Activated effector memory CD4-positive, alpha-beta T cell treated with anti-CD3 and anti-CD28 coated beads, Interleukin-2, amount 50 U/mL, for 16 hours (primary cell): ENCODE results near the gene ST6GAL1.
A peak's percentile ranks its signal among the peaks of the same experiment; 100 is the strongest.
"Not testable (repeated sequence)": the region's sequence is repeated elsewhere in the genome, so short reads cannot be mapped to it uniquely, and the experiment has no call there.

ENCODE experiments used
- DNase-seq: peaks from one replicate; pipeline ENCODE4 v3.0.0-alpha.2; 2020

Gene ST6GAL1

DNA sequence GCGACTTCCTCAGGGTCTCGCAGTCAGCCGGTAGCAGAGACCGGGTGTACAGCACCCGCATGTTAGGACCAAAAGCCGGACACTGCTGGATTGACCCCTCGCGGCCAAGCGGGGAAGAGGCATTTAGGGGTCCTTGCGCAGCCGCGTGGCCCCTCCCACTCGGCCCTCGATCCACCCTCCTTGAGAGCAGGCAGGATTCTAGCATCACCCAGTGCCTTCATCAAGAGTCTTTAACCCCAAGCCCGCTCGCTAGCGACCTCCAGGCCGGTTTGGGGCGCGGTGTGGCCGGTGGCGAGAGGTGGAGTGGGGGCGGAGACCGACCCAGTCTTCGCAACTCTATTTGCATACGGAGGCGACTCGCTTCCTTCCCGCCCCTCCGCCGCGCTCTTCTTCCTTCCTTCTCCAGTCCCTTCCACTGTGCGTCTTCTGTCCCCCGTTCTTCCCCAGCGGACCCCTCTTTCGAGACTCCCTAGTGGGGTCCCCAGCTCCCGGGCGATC lies at the start of gene ST6GAL1:
Gene ST6GAL1 (plus strand): TSS at position 384 of the 498 bp plus-strand sequence. CDS start 112,178 bp downstream, outside the sequence.
- DNase-seq = peak; percentile 88

DNA sequence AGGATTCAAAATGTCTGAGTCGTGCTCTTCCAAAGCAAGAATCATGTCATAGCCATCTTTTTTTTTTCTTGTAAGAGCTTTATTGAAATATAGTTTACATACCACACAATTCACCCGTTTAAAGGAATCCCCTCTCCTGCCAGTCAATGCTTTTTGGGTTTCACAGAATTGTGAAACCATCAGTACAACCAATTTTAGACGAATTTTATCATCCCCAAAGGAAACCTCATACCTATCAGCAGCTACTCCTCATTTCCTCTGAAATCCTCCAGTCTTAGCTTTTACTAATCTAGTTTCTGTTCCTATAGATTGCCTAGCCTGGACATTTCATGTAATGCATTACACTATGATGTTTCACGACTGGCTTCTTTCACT lies 48.2 kb upstream of the ST6GAL1 start:
- DNase-seq = no peak

- DNase-seq = peak; percentile 78
These were observed 47.2 kb upstream of the ST6GAL1 start for GRCh38 chr3:186882881-186883685.

GRCh38 chr3:186883686-186884058 lies 46.7 kb upstream of the ST6GAL1 start:
- no peak for DNase-seq

GRCh38 chr3:186884868-186885267 lies 45.5 kb upstream of the ST6GAL1 start:
- not testable (repeated sequence) for DNase-seq

DNA sequence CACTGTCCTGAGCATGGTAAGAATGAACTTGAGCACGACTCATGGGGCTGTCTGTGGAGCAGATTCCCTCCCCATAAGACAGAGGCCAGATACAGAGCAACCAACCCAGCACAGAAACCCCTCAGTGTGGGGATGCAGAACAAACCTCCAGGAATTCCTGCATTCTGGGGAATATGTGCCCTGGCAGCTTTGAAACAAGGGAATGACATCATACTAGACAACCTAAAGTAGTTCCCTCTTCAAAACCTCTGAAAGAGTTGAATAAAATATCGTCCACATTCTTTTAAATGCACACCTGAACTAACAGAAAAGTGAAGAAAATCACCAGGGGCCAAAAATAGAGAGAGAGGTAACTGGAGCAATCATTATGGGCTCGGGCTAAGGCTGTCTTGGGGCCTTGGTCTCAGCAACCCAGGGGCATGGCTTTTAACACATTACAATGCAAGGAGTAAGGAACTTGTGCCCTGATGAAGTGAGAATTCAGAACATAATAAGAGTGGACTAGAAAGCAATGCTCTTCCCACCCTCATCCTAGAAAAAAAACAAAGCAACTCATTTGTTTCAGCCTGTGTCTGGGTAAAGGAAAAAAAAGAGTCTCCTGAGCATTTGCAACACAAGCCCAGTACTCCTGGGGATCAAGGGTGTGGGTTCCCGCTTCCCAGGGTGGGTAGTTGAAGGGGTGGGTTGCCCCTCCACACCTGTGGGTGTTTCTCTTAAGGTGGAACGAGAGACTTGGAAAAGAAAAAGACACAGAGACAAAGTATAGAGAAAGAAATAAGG lies 43.9 kb upstream of the ST6GAL1 start:
- DNase-seq = no peak

GRCh38 chr3:186887507-186887938 lies 42.8 kb upstream of the ST6GAL1 start:
- not testable (repeated sequence) for DNase-seq

GRCh38 chr3:186888569-186888968 lies 41.8 kb upstream of the ST6GAL1 start:
- no peak for DNase-seq

GRCh38 chr3:186889698-186890097 lies 40.6 kb upstream of the ST6GAL1 start:
- DNase-seq = not testable (repeated sequence)

GRCh38 chr3:186890911-186891310 lies 39.4 kb upstream of the ST6GAL1 start:
- no peak for DNase-seq

DNA sequence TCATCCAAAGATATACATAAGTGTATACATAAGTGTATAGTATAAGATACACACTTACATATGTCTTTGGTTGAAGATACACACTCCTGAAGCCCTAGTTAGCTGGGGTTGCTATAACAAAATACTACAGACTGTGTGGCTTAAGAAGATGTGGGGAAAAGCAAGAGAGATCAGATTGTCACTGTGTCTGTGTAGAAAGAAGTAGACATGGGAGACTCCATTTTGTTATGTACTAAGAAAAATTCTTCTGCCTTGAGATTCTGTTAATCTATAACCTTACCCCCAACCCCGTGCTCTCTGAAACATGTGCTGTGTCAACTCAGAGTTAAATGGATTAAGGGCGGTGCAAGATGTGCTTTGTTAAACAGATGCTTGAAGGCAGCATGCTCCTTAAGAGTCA lies 37.3 kb upstream of the ST6GAL1 start:
- not testable (repeated sequence) for DNase-seq

- no peak for DNase-seq
These were observed 34.9 kb upstream of the ST6GAL1 start for GRCh38 chr3:186895406-186895805.

DNA sequence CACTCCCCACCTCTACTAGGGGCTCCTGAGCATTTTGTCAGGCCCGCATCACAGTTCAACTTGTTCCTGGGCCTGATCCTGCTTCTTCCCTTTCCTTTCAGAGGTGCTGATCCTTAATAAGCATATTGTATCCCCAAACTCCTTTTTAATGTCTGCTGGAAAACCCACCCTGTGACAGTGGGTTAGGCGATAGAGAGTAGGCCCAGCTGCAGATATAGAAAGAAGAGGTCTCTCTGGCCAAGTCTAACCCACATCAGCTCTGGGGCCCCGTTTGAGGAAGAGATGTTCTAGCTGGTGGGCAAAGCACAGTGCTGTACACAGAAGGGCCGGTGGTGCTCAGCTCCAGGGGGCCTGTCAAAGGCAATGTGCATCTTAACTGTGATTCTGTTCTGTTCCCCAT lies 34.3 kb upstream of the ST6GAL1 start:
- DNase-seq = no peak

GRCh38 chr3:186896875-186897274 lies 33.5 kb upstream of the ST6GAL1 start:
- no peak for DNase-seq

DNA sequence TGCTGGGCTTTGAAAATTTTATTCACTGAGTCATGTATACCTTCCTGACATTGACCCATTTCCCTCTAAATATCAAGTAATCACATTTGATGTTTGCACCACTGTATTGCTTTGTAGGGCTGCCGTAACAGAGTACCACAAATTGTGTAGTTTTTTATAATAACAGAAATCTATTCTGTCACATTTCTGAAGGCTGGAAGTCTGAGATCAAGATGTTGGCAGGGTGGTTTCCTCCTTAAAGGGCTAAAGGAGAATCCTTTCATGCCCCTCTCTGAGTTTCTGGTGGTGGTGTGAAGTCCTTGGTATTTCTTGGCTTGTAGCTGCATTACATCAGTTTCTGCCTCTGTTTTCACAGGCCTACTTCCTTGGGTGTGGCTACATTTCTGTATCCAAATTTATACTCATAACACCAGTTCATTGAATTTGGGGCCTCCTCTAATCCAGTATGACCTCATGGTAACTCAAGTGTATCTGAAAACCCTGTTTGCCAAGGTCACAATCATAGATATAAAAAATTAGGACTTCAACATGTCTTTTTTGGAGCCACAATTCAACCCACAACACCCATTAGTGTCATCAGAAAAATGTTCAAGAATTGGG lies 29.1 kb upstream of the ST6GAL1 start:
- DNase-seq = no peak

- DNase-seq = no peak
These were observed 28.2 kb upstream of the ST6GAL1 start for GRCh38 chr3:186902154-186902553.

DNA sequence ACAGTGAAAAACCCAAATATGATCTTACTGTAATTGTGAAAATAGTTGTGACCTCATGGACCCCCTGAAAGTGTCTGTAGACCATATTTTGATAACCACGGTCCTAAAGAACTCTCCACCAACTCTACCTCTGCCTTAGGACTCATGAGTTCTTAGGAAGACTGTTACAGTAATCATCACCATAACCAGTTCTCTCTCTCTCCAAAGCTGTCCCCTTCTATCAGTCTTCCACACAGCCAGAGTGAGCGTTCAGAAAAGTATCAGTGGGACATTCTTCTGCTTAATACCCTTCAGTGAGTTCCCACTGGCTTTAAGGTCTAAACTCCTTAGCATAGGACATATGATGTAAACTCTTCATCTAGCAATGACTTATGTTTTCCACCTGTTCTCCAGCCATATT lies 27.6 kb upstream of the ST6GAL1 start:
- no peak for DNase-seq

DNA sequence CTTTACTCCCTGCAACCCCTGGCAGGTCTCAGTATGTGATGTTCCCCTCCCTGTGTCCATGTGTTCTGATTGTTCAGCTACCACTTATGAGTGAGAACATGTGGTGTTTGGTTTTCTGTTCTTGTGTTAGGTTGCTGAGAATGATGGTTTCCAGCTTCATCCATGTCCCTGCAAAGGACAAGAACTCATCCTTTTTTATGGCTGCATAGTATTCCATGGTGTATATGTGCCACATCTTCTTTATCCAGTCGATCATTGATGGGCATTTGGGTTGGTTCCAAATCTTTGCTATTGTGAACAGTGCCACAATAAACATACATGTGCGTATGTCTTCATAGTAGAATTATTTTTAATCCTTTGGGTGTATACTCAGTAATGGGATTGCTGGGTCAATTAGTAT lies 26.6 kb upstream of the ST6GAL1 start:
- not testable (repeated sequence) for DNase-seq

GRCh38 chr3:186907075-186907474 lies 23.3 kb upstream of the ST6GAL1 start:
- not testable (repeated sequence) for DNase-seq

DNA sequence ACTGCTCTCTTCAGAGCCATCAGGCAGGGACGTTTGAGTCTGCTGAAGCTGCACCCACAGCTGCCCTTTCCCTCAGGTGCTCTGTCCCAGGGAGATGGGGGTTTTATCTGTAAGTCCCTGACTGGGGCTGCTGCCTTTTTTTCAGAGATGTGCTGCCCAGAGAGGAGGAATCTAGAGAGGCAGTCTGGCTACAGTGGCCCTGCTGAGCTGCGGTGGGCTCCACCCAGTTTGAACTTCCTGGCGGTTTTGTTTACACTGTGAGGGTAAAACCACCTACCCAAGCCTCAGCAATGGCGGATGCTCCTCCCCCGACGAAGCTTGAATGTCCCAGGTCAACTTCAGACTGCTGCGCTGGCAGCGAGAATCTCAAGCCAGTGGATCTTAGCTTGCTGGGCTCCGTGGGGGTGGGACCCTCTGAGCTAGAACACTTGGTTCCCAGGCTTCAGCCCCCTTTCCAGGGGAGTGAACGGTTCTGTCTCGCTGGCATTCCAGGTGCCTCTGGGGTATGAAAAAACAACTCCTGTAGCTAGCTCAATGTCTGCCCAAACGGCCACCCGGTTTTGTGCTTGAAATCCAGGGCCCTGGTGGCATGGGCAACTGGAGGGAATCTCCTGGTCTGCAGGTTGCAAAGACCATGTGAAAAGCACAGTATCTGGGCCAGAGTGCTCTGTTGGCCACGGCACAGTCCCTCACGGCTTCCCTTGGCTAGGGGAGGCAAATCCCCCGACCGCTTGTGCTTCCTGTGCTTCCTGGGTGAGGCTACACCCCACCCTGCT lies 21.1 kb upstream of the ST6GAL1 start:
- peak; percentile 90 for DNase-seq

- DNase-seq = no peak
These were observed 14.2 kb upstream of the ST6GAL1 start for GRCh38 chr3:186915806-186916796.
